Stomach (tissue), 9 donors: ENCODE results near the gene GRIA1. TPM values are rescaled to one million over a fixed set of nuclear protein-coding genes. Genes with fewer than 3 reads are reported as not detected.
A peak's percentile ranks its signal among the peaks of the same experiment; 100 is the strongest.

Source experiments
- DNase-seq, 2 donors: peaks; one replicate each; pipeline versions ENCODE4 v3.0.0 to v3.0.0-alpha.2; 2013 to 2019
- H3K27ac ChIP-seq, 5 donors: fragments of 200-600 bp in 4 of 5; sonication (generic) in 4 of 5; one replicate each; pipeline ENCODE4 v1.5.1; 2013 to 2019; ENCODE audit warnings: mild to moderate bottlenecking in 1 of 5, moderate library complexity in 1 of 5
- H3K27me3 ChIP-seq, 3 donors: fragments of 200-600 bp; sonication (generic); one replicate each; pipeline ENCODE4 v1.5.1; 2017 to 2019; ENCODE audit warnings: mixed run types in 1 of 3
- H3K36me3 ChIP-seq, 4 donors: fragments of 200-600 bp; sonication (generic); 1 replicate in 3 of 4; 2 replicates in 1 of 4; pipeline ENCODE4 v1.5.1; 2016 to 2019
- H3K4me1 ChIP-seq, 4 donors: fragments of 200-600 bp; sonication (generic); one replicate each; pipeline ENCODE4 v1.5.1; 2016 to 2019
- H3K4me3 ChIP-seq, 4 donors: fragments of 200-600 bp; sonication (generic) in 3 of 4; one replicate each; pipeline ENCODE4 v1.5.1; 2016 to 2019; ENCODE audit warnings: mild to moderate bottlenecking in 1 of 4
- H3K9me3 ChIP-seq, 4 donors: fragments of 200-600 bp; sonication (generic); one replicate each; pipeline ENCODE4 v1.5.1; 2016 to 2019
- CTCF ChIP-seq, 7 experiments: fragments of 450-650 bp in 4 of 7; fragments of 200-600 bp in 3 of 7; sonication (generic) in 3 of 7; IDR thresholded peaks; one replicate each; pipeline ENCODE4 v1.5.1; 2016 to 2019; ENCODE audit warnings: antibody characterized with exemption in 7 of 7, control low read depth in 2 of 7, mild to moderate bottlenecking in 1 of 7
- EP300 ChIP-seq: sonication (generic); formaldehyde crosslinking; IDR thresholded peaks from one replicate; pipeline ENCODE4 v1.6.1; 2017; ENCODE audit warnings: antibody characterized with exemption
- POLR2A ChIP-seq, 4 donors: fragments of 450-650 bp; IDR thresholded peaks; one replicate each; pipeline ENCODE4 v1.6.1; 2016; ENCODE audit warnings: antibody characterized with exemption in 4 of 4, control low read depth in 2 of 4, mild to moderate bottlenecking in 1 of 4, moderate library complexity in 1 of 4
- POLR2AphosphoS5 ChIP-seq, 3 donors: sonication (generic); formaldehyde crosslinking; IDR thresholded peaks; one replicate each; pipeline ENCODE4 v1.6.1; 2016; ENCODE audit warnings: antibody characterized with exemption in 3 of 3
- WGBS, 5 donors: extraction: QIAGEN DNeasy Blood & Tissue Kit in 3 of 5; methylation state at CpG; one replicate each; pipeline versions ENCODE4 v1.1.5 to v1.1.7; 2013 to 2018; 5-methylcytosine and 5-hydroxymethylcytosine counted together
- intact Hi-C: fragments of 100-400 bp; cut with DNase I; formaldehyde crosslinking; loops from one replicate; pipeline ENCODE4 v1.15.1; 2023; ENCODE audit warnings: low total_unique reads
- polyA plus RNA-seq, 3 donors: library from polyadenylated mRNA; stranded (reverse); fragments of 200-250 nt; gene quantifications; one replicate each; pipeline ENCODE4 v1.2.3, GENCODE V29; 2013
- total RNA-seq, 5 donors: library from RNA; depleted of rRNA; stranded (reverse); fragments of >200 nt; gene quantifications; one replicate each; pipeline versions ENCODE4 v1.1.0 to v1.2.3, GENCODE V29; 2014 to 2016
- donor health status: healthy with polysubstance abuse.
- donor health status: Bipolar disorder and iron deficiency.
- donor health status: healthy.

The GRIA1 gene
- total and polyA plus RNA-seq, 8 donors = 0.03 to 2.6 (median 0.29) TPM; not detected in 3

- no peak overlapping the region for H3K4me3 ChIP-seq
- intact Hi-C loops = no loop called here
- no peak for DNase-seq
- H3K36me3 ChIP-seq = no peaks in the 10 kb centered on the region
- no peak overlapping the region for H3K27ac ChIP-seq
- no peaks in the 10 kb centered on the region for H3K4me1 ChIP-seq
- no peaks in the 10 kb centered on the region for H3K27me3 ChIP-seq
- no peaks in the 10 kb centered on the region for H3K9me3 ChIP-seq
- no peak for TF ChIP-seq CTCF (IDR thresholded peaks at IDR 0.05)
- TF ChIP-seq EP300 = no peak
- no peak for TF ChIP-seq POLR2AphosphoS5 (IDR thresholded peaks at IDR 0.05)
- TF ChIP-seq POLR2A (IDR thresholded peaks at IDR 0.05) = no peak
Measured at GRCh38 chr5:153543288-153543687, 52.8 kb downstream of the GRIA1 start.

DNA sequence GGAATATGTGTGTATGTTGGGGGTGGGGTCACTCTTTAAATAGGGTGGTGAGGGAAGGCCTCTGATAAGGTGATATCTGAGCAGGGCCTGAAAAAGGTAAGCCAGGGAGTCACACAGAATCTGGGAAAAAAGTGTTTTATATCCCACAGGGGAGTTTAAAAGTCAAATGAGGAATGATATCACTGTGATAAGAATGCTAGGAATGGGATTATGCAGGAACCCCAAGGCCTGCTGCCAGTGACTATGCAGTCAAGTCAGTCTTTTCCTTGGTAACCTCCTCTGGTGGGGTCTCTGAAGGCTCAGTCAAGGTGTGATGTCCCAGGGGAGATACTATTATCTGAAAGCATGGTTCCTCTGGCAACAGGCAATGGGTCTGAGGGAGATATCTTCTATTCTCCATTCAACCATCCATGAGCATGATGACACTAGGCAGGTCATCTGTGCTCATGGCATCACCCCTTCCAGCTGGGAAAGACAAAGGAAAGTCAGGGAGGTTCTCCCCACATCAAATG, 53.5 kb downstream of the GRIA1 start:
- TF ChIP-seq POLR2A (IDR thresholded peaks at IDR 0.05) = no peak

GRCh38 chr5:153544706-153545105, 54.2 kb downstream of the GRIA1 start:
- intact Hi-C loops = no loop called here
- no peak overlapping the region for H3K27ac ChIP-seq
- peak in 1 of 2 donors; percentile 11 for DNase-seq
- no peaks in the 10 kb centered on the region for H3K4me1 ChIP-seq
- no peak overlapping the region for H3K4me3 ChIP-seq
- H3K36me3 ChIP-seq = no peaks in the 10 kb centered on the region
- H3K9me3 ChIP-seq = no peaks in the 10 kb centered on the region
- WGBS, 5 donors = 38 to 65% (median 54%) methylated on average over 4 of the region's 4 CpGs
- no peak for TF ChIP-seq CTCF (IDR thresholded peaks at IDR 0.05)
- no peak for TF ChIP-seq EP300
- TF ChIP-seq POLR2AphosphoS5 (IDR thresholded peaks at IDR 0.05) = no peak
- TF ChIP-seq POLR2A (IDR thresholded peaks at IDR 0.05) = no peak
- no peaks in the 10 kb centered on the region for H3K27me3 ChIP-seq

More for the DNA sequence above, 53.5 kb downstream of the GRIA1 start:
- H3K9me3 ChIP-seq = no peaks in the 10 kb centered on the region
- no peaks in the 10 kb centered on the region for H3K27me3 ChIP-seq
- no peaks in the 10 kb centered on the region for H3K4me1 ChIP-seq
- no peak for DNase-seq
- intact Hi-C loops = no loop called here
- H3K36me3 ChIP-seq = no peaks in the 10 kb centered on the region
- H3K4me3 ChIP-seq = no peak overlapping the region
- H3K27ac ChIP-seq = no peak overlapping the region

DNA sequence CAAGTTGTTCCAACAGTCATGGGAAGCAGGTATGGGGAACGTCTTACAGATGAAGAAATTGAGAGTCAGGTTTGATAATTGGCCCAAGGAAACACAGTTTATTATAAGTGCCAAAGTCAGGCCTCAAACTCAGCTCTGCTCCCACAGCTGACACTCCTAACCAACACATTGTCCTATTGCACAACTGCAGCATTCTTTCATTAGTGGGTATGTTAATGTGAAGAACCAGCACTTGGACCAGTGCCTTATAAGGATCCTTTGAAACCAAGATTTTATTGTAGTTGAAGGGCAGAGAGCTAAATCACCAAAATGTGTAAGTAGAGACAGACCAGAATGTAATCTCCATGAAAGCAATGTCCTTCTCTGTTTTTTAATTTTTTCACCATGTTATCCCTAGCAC, 56.1 kb downstream of the GRIA1 start:
- 47 to 68% (median 54%) methylated on average over 1 of the region's 1 CpG for WGBS, 5 donors

More for the DNA sequence above, 56.1 kb downstream of the GRIA1 start:
- DNase-seq = no peak
- TF ChIP-seq EP300 (no peak), POLR2AphosphoS5 (IDR thresholded peaks at IDR 0.05) (no peak), POLR2A (IDR thresholded peaks at IDR 0.05) (no peak), CTCF (IDR thresholded peaks at IDR 0.05) (no peak)
- Histone ChIP-seq H3K36me3 (no peaks in the 10 kb centered on the region), H3K27me3 (no peaks in the 10 kb centered on the region), H3K9me3 (no peaks in the 10 kb centered on the region), H3K27ac (no peak overlapping the region), H3K4me1 (peaks cover 0 to 1% (median 0%) of the 10 kb centered on the region in 4 donors), H3K4me3 (no peak overlapping the region)
- intact Hi-C loops = no loop called here
